WTC11 (cell line): ENCODE results near the gene CDH12. TPM values are rescaled to one million over a fixed set of nuclear protein-coding genes. Genes with fewer than 3 reads are reported as not detected.

Source experiments
- ATAC-seq: fragments of 200-7000 bp; cut with Tn5 transposase; 2 replicates; pipeline ENCODE4 v1.10.0; 2021; ENCODE audit warnings: mild to moderate bottlenecking, moderate library complexity
- CTCF ChIA-PET: fragments of 300-600 bp; sonication (Branson Sonifier 250); formaldehyde crosslinking; loops from one replicate; lab custom pipeline; 2021; ENCODE audit warnings: antibody characterized with exemption; lab: Charles Lee
- POLR2A ChIA-PET: fragments of 350-600 bp; sonication (Branson Sonifier 250); formaldehyde crosslinking; loops from one replicate; lab custom pipeline; 2021; ENCODE audit warnings: antibody characterized with exemption; lab: Charles Lee
- DNase-seq: peaks from one replicate; pipeline ENCODE4 v3.0.0; 2021; ENCODE audit warnings: low spot score
- H3K27ac Mint-ChIP-seq: 2 replicates; pipeline ENCODE4 v1.8.0; 2021; ENCODE audit warnings: mixed read lengths
- H3K27me3 Mint-ChIP-seq: 2 replicates; pipeline ENCODE4 v1.8.0; 2021; ENCODE audit warnings: low read depth, mild to moderate bottlenecking, moderate library complexity, mixed read lengths
- H3K36me3 Mint-ChIP-seq: 2 replicates; pipeline ENCODE4 v1.8.0; 2021; ENCODE audit warnings: mixed read lengths
- H3K4me1 Mint-ChIP-seq: 2 replicates; pipeline ENCODE4 v1.8.0; 2022; ENCODE audit warnings: mixed read lengths
- H3K4me3 Mint-ChIP-seq: 2 replicates; pipeline ENCODE4 v1.8.0; 2021; ENCODE audit warnings: mild to moderate bottlenecking, moderate library complexity, mixed read lengths
- H3K9me3 Mint-ChIP-seq: 2 replicates; pipeline ENCODE4 v1.8.0; 2021; ENCODE audit warnings: mixed read lengths
- CREM ChIP-seq: sonication (generic); formaldehyde crosslinking; IDR thresholded peaks from 2 replicates; pipeline ENCODE4 v1.8.1; 2022; ENCODE audit warnings: mild to moderate bottlenecking, missing genetic modification reagents, moderate library complexity
- FOXJ3 ChIP-seq: sonication (generic); formaldehyde crosslinking; IDR thresholded peaks from 2 replicates; pipeline ENCODE4 v1.9.0; 2021; ENCODE audit warnings: missing genetic modification reagents, mild to moderate bottlenecking, borderline replicate concordance
- JUN ChIP-seq: sonication (generic); formaldehyde crosslinking; IDR thresholded peaks from 2 replicates; pipeline ENCODE4 v1.8.0; 2023; ENCODE audit warnings: mild to moderate bottlenecking, missing genetic modification reagents
- OVOL2 ChIP-seq: fragments of 250-450 bp; sonication (Bioruptor Pico); IDR thresholded peaks from 2 replicates; pipeline ENCODE4 v1.9.0; 2021; ENCODE audit warnings: mild to moderate bottlenecking, borderline replicate concordance
- RELA ChIP-seq: sonication (generic); formaldehyde crosslinking; IDR thresholded peaks from 2 replicates; pipeline ENCODE4 v1.8.1; 2022; ENCODE audit warnings: missing genetic modification reagents, mild to moderate bottlenecking, borderline replicate concordance
- RORB ChIP-seq: fragments of 250-450 bp; sonication (Bioruptor Pico); IDR thresholded peaks from 2 replicates; pipeline ENCODE4 v1.9.0; 2021; ENCODE audit warnings: mild to moderate bottlenecking
- SOX15 ChIP-seq: fragments of 250-450 bp; sonication (Bioruptor Pico); IDR thresholded peaks from 2 replicates; pipeline ENCODE4 v1.9.0; 2021; ENCODE audit warnings: mild to moderate bottlenecking
- TCF7 ChIP-seq: sonication (generic); formaldehyde crosslinking; IDR thresholded peaks from 2 replicates; pipeline ENCODE4 v1.8.0; 2022; ENCODE audit warnings: mild to moderate bottlenecking, low read depth, missing genetic modification reagents, moderate library complexity
- ZNF219 ChIP-seq: sonication (generic); formaldehyde crosslinking; IDR thresholded peaks from 2 replicates; pipeline ENCODE4 v1.8.0; 2023; ENCODE audit warnings: missing genetic modification reagents, mild to moderate bottlenecking, borderline replicate concordance
- ZNF423 ChIP-seq: fragments of 250-450 bp; sonication (Bioruptor Pico); IDR thresholded peaks from 2 replicates; pipeline ENCODE4 v2.1.2; 2022; ENCODE audit warnings: mild to moderate bottlenecking, moderate library complexity
- total RNA-seq: library from RNA; stranded (reverse); gene quantifications from 3 replicates; pipeline ENCODE4 v1.2.3, GENCODE V29; 2021
- TF ChIP-seq, protein P1 (sequence below): fragments of 250-450 bp; sonication (Bioruptor Pico); IDR thresholded peaks from 2 replicates; pipeline ENCODE4 v1.9.0; 2021; ENCODE audit warnings: mild to moderate bottlenecking
- TF ChIP-seq, protein P2 (sequence below): fragments of 250-450 bp; sonication (Bioruptor Pico); IDR thresholded peaks from 2 replicates; pipeline ENCODE4 v1.8.0; 2021; ENCODE audit warnings: mild to moderate bottlenecking
- TF ChIP-seq, protein P3 (sequence below): sonication (generic); formaldehyde crosslinking; IDR thresholded peaks from 2 replicates; pipeline ENCODE4 v1.8.0; 2023; ENCODE audit warnings: missing genetic modification reagents, mild to moderate bottlenecking, borderline replicate concordance
- TF ChIP-seq, protein P4 (sequence below): sonication (generic); formaldehyde crosslinking; IDR thresholded peaks from 2 replicates; pipeline ENCODE4 v1.8.0; 2022; ENCODE audit warnings: mild to moderate bottlenecking, missing genetic modification reagents
- TF ChIP-seq, protein P5 (sequence below): sonication (generic); formaldehyde crosslinking; IDR thresholded peaks from 2 replicates; pipeline ENCODE4 v1.8.1; 2022; ENCODE audit warnings: low read depth, missing genetic modification reagents, borderline replicate concordance
- TF ChIP-seq, protein P6 (sequence below): sonication (generic); formaldehyde crosslinking; conservative IDR thresholded peaks from 2 replicates; pipeline ENCODE4 v1.8.1; 2023; ENCODE audit warnings: mild to moderate bottlenecking, low read depth, missing genetic modification reagents, moderate library complexity
- TF ChIP-seq, protein P7 (sequence below): sonication (generic); formaldehyde crosslinking; IDR thresholded peaks from 2 replicates; pipeline ENCODE4 v1.8.0; 2023; ENCODE audit warnings: mild to moderate bottlenecking, missing genetic modification reagents
- TF ChIP-seq, protein P8 (sequence below): sonication (generic); formaldehyde crosslinking; IDR thresholded peaks from 2 replicates; pipeline ENCODE4 v1.8.1; 2022; ENCODE audit warnings: missing genetic modification reagents, borderline replicate concordance

The CDH12 gene
- total RNA-seq, 1 experiment from 2014 or later = not detected

DNA sequence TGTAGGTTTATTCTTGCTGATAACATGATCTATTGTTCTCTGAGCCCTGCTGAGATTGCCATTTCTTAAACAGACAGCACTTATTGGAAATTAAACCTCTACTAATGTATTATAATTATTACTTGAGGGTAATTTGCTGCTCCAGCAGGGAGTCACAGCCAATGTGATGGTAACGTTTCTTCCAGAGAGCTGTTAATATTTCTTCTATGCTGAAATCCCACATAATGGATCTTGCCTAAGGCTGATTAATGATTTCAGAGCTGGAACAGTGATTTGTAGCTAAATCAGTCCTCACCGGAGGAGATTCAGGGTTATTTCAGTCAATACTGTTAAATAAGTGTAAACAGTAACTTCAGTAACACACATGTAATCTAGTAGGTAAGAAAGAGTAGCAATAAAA lies 170.1 kb downstream of the CDH12 start:
- Mint-ChIP-seq H3K9me3 (no peaks in the 10 kb centered on the region), H3K4me3 (no peak overlapping the region), H3K27ac (no peak overlapping the region), H3K36me3 (no peaks in the 10 kb centered on the region), H3K4me1 (peaks cover 4% of the 10 kb centered on the region), H3K27me3 (no peaks in the 10 kb centered on the region)
- ATAC-seq (no peak), DNase-seq (no peak)
- ChIA-PET CTCF (no interaction called here), POLR2A (no interaction called here)
- TF ChIP-seq RELA = no peak
- no peak for TF ChIP-seq OVOL2 (CRISPR knock-in tag)
- TF ChIP-seq, protein P1, sequence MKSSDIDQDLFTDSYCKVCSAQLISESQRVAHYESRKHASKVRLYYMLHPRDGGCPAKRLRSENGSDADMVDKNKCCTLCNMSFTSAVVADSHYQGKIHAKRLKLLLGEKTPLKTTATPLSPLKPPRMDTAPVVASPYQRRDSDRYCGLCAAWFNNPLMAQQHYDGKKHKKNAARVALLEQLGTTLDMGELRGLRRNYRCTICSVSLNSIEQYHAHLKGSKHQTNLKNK = no peak
- TF ChIP-seq, protein P2, sequence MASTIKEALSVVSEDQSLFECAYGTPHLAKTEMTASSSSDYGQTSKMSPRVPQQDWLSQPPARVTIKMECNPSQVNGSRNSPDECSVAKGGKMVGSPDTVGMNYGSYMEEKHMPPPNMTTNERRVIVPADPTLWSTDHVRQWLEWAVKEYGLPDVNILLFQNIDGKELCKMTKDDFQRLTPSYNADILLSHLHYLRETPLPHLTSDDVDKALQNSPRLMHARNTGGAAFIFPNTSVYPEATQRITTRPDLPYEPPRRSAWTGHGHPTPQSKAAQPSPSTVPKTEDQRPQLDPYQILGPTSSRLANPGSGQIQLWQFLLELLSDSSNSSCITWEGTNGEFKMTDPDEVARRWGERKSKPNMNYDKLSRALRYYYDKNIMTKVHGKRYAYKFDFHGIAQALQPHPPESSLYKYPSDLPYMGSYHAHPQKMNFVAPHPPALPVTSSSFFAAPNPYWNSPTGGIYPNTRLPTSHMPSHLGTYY (CRISPR knock-in tag) = no peak
- no peak for TF ChIP-seq SOX15 (CRISPR knock-in tag)
- TF ChIP-seq CREM (CRISPR knock-in tag) = no peak
- TF ChIP-seq JUN (CRISPR knock-in tag) = no peak
- TF ChIP-seq, protein P3, sequence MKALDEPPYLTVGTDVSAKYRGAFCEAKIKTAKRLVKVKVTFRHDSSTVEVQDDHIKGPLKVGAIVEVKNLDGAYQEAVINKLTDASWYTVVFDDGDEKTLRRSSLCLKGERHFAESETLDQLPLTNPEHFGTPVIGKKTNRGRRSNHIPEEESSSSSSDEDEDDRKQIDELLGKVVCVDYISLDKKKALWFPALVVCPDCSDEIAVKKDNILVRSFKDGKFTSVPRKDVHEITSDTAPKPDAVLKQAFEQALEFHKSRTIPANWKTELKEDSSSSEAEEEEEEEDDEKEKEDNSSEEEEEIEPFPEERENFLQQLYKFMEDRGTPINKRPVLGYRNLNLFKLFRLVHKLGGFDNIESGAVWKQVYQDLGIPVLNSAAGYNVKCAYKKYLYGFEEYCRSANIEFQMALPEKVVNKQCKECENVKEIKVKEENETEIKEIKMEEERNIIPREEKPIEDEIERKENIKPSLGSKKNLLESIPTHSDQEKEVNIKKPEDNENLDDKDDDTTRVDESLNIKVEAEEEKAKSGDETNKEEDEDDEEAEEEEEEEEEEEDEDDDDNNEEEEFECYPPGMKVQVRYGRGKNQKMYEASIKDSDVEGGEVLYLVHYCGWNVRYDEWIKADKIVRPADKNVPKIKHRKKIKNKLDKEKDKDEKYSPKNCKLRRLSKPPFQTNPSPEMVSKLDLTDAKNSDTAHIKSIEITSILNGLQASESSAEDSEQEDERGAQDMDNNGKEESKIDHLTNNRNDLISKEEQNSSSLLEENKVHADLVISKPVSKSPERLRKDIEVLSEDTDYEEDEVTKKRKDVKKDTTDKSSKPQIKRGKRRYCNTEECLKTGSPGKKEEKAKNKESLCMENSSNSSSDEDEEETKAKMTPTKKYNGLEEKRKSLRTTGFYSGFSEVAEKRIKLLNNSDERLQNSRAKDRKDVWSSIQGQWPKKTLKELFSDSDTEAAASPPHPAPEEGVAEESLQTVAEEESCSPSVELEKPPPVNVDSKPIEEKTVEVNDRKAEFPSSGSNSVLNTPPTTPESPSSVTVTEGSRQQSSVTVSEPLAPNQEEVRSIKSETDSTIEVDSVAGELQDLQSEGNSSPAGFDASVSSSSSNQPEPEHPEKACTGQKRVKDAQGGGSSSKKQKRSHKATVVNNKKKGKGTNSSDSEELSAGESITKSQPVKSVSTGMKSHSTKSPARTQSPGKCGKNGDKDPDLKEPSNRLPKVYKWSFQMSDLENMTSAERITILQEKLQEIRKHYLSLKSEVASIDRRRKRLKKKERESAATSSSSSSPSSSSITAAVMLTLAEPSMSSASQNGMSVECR (CRISPR knock-in tag) = no peak
- TF ChIP-seq, protein P4, sequence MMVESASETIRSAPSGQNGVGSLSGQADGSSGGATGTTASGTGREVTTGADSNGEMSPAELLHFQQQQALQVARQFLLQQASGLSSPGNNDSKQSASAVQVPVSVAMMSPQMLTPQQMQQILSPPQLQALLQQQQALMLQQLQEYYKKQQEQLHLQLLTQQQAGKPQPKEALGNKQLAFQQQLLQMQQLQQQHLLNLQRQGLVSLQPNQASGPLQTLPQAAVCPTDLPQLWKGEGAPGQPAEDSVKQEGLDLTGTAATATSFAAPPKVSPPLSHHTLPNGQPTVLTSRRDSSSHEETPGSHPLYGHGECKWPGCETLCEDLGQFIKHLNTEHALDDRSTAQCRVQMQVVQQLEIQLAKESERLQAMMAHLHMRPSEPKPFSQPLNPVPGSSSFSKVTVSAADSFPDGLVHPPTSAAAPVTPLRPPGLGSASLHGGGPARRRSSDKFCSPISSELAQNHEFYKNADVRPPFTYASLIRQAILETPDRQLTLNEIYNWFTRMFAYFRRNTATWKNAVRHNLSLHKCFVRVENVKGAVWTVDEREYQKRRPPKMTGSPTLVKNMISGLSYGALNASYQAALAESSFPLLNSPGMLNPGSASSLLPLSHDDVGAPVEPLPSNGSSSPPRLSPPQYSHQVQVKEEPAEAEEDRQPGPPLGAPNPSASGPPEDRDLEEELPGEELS (CRISPR knock-in tag) = no peak
- no peak for TF ChIP-seq FOXJ3 (CRISPR knock-in tag)
- TF ChIP-seq ZNF423 (CRISPR knock-in tag) = no peak
- TF ChIP-seq, protein P5, sequence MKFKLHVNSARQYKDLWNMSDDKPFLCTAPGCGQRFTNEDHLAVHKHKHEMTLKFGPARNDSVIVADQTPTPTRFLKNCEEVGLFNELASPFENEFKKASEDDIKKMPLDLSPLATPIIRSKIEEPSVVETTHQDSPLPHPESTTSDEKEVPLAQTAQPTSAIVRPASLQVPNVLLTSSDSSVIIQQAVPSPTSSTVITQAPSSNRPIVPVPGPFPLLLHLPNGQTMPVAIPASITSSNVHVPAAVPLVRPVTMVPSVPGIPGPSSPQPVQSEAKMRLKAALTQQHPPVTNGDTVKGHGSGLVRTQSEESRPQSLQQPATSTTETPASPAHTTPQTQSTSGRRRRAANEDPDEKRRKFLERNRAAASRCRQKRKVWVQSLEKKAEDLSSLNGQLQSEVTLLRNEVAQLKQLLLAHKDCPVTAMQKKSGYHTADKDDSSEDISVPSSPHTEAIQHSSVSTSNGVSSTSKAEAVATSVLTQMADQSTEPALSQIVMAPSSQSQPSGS (CRISPR knock-in tag) = no peak
- TF ChIP-seq RORB (CRISPR knock-in tag) = no peak
- TF ChIP-seq, protein P6, sequence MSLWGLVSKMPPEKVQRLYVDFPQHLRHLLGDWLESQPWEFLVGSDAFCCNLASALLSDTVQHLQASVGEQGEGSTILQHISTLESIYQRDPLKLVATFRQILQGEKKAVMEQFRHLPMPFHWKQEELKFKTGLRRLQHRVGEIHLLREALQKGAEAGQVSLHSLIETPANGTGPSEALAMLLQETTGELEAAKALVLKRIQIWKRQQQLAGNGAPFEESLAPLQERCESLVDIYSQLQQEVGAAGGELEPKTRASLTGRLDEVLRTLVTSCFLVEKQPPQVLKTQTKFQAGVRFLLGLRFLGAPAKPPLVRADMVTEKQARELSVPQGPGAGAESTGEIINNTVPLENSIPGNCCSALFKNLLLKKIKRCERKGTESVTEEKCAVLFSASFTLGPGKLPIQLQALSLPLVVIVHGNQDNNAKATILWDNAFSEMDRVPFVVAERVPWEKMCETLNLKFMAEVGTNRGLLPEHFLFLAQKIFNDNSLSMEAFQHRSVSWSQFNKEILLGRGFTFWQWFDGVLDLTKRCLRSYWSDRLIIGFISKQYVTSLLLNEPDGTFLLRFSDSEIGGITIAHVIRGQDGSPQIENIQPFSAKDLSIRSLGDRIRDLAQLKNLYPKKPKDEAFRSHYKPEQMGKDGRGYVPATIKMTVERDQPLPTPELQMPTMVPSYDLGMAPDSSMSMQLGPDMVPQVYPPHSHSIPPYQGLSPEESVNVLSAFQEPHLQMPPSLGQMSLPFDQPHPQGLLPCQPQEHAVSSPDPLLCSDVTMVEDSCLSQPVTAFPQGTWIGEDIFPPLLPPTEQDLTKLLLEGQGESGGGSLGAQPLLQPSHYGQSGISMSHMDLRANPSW (CRISPR knock-in tag) = no peak
- TF ChIP-seq ZNF219 (CRISPR knock-in tag) = no peak
- TF ChIP-seq, protein P7, sequence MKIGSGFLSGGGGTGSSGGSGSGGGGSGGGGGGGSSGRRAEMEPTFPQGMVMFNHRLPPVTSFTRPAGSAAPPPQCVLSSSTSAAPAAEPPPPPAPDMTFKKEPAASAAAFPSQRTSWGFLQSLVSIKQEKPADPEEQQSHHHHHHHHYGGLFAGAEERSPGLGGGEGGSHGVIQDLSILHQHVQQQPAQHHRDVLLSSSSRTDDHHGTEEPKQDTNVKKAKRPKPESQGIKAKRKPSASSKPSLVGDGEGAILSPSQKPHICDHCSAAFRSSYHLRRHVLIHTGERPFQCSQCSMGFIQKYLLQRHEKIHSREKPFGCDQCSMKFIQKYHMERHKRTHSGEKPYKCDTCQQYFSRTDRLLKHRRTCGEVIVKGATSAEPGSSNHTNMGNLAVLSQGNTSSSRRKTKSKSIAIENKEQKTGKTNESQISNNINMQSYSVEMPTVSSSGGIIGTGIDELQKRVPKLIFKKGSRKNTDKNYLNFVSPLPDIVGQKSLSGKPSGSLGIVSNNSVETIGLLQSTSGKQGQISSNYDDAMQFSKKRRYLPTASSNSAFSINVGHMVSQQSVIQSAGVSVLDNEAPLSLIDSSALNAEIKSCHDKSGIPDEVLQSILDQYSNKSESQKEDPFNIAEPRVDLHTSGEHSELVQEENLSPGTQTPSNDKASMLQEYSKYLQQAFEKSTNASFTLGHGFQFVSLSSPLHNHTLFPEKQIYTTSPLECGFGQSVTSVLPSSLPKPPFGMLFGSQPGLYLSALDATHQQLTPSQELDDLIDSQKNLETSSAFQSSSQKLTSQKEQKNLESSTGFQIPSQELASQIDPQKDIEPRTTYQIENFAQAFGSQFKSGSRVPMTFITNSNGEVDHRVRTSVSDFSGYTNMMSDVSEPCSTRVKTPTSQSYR = no peak
- TF ChIP-seq, protein P8, sequence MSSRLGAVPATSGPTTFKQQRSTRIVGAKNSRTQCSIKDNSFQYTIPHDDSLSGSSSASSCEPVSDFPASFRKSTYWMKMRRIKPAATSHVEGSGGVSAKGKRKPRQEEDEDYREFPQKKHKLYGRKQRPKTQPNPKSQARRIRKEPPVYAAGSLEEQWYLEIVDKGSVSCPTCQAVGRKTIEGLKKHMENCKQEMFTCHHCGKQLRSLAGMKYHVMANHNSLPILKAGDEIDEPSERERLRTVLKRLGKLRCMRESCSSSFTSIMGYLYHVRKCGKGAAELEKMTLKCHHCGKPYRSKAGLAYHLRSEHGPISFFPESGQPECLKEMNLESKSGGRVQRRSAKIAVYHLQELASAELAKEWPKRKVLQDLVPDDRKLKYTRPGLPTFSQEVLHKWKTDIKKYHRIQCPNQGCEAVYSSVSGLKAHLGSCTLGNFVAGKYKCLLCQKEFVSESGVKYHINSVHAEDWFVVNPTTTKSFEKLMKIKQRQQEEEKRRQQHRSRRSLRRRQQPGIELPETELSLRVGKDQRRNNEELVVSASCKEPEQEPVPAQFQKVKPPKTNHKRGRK (CRISPR knock-in tag) = no peak
- no peak for TF ChIP-seq TCF7
